Measurements from ENCODE around the gene AHNAK2.

- no peak for TF ChIP-seq CTCF (IDR thresholded peaks at IDR 0.05)
- no peak for TF ChIP-seq POLR2A (IDR thresholded peaks at IDR 0.05)
These were observed 845 bp upstream of the AHNAK2 start for GRCh38 chr14:104978746-104979691.

Measured in body of pancreas (tissue), 4 donors.